8988T (cell line): ENCODE results near the gene DTX2.
"Not testable (repeated sequence)": the region's sequence is repeated elsewhere in the genome, so short reads cannot be mapped to it uniquely, and the experiment has no call there.

Source experiments
- DNase-seq: peaks from one replicate; pipeline ENCODE4 v3.0.0; 2011

DTX2 gene

DNA sequence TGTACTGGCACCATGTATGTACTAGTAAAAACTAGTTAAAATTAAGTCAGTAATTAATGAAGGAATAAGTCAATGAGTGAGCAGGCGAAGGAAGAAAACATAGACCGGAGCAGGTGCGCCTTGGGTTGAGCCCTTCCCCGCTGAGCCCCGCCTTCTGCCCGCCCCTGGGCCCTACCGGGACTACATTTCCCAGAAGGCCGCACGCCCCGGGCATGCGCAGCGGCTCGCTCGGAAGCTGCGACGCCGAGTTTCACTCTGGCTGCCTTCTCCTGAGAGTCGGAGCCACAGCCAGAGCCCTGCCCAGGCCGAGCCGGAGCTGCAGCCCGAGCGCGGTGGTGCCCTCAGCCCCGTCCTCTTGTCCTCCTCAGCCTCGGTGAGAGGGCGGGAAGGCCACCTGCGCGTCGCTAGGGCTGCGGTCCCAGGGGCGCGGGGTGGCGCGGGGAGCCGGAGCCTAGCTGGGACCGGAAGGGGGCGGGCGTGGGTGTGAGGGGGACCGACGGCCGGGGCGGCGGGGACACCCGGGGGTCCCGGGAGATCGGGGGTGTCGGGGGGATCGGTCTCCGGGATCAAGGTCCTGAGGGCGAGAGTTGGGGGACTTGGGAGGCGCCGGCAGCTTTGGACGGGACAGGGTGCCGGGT, at the start of gene DTX2:
Gene DTX2, plus strand, starts transcription at position 246 of the 638 bp plus-strand sequence. CDS start 18,801 bp downstream, outside the sequence.
- not testable (repeated sequence) for DNase-seq

DNA sequence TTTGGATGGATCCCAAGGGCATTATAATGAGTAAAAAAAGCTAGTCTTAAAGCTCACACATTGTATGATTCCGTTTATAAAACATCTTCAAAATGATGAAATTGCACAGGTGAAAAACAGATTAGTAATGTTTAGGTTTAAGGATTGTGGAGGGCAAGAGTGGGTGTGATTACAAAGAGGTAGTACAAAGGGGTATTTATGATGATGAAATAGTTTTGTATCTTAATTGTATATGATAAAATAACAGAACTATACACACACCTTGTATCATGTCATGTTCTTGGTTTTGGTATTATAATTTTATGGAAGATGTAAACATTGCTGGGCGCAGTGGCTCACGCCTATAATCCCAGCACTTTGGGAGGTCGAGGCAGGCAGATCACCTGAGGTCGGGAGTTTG, 49.3 kb upstream of the DTX2 start:
- no peak for DNase-seq

DNA sequence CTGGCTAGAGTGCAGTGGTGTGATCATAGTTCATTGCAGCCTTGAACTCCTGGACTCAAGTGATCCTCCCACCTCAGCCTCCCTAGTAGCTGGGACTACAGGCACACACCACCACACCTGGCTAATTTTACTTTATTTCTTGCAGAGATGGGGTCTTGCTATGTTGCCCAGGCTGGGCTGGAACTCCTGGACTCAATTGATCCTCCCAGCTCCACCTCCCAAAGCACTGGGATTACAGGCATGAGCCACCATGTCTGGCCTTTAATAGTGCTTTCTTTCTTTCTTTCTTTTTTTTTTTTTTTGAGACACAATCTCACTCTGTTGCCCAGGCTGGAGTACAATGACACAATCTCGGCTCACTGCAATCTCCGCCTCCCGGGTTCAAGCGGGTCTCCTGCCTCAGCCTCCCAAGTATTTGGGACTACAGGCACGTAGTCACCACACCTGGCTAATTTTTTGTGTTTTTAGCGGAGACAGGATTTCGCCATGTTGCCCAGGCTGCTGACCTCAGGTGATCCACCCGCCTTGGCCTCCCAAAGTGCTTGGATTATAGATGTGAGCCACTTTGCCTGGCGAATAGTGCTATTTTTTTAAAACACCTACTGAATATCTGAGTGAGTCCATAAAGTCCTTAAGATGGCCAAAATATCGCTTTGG, 43.7 kb upstream of the DTX2 start:
- not testable (repeated sequence) for DNase-seq

DNA sequence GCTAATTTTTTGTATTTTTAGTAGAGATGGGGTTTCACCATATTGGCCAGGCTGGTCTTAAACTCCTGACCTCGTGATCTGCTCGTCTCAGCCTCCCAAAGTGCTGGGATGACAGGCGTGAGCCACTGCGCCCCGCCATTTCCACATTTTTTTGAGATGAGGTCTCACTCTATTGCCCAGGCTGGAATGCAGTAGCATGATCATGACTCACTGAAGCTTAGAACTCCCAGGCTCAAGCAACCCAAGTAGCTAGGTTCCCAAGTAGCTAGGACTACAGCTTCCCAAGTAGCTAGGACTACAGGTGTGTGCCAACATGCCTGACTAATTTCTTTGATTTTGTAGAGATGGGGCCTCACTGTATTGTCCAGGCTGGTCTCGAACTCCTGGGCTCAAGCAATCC, 40.4 kb upstream of the DTX2 start:
- DNase-seq: not testable (repeated sequence)

DNA sequence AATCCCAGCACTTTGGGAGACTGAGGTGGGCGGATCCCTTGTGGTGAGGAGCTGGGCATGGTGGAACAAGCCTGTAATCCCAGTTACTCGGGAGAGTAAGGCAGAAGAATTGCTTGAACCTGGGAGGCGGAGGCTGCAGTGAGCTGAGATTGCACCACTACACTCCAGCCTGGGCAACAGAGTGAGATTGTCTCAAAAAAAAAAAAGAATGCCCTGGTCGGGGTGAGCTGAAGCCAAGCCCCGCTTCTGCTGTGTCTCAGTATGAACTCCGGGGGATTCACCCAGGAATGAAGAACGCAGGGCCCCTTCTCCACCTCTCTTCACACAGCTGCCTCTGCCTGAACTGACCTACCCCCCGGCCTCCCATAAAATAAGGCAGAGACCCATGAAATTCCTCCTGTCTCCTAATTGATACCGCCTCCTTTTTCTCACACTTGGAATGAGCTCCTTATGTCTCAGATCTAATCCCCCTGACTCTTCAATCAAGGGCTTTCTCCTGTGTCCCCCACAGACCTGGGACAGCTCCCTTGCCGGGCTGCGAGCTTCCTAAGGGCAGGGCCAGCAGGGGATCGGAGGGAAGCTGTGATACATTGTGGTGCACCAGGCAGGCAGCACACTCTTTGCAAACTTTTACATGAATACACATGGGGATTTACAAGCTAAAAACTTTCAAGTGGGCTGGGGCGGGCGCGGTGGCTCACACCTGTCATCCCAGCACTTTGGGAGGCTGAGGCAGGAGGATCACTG, 37.7 kb upstream of the DTX2 start:
- no peak for DNase-seq

DNA sequence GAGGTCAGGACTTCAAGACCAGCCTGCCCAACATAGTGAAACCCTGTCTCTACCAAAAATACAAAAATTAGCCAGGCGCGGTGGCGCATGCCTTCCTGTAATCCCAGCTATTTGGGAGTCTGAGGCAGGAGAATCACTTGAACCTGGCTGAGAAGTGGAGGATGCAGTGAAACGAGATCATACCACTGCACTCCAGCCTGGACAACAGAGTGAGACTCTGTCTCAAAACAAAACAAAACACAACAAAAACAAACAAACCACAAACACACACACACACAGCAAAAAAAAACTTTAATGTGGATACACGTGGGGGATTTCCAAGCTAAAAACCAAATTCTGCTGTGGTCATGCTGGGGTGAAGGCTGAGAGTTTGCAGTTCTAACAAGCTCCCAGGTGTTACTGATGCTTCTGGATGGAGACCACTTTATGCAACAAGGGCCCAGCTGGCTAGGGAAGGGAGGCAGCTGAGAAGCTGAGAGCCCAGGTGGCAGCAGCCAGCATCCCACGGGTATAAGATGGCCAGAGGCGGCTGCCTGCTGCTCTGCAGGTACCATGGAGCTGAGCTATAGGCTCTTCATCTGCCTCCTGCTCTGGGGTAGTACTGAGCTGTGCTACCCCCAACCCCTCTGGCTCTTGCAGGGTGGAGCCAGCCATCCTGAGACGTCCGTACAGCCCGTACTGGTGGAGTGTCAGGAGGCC, 36.9 kb upstream of the DTX2 start, which contains the start of gene ZP3:
Gene ZP3, plus strand, starts transcription at position 538 of the 699 bp plus-strand sequence. Its CDS starts 15 bp downstream, at position 553.
- DNase-seq: no peak

DNA sequence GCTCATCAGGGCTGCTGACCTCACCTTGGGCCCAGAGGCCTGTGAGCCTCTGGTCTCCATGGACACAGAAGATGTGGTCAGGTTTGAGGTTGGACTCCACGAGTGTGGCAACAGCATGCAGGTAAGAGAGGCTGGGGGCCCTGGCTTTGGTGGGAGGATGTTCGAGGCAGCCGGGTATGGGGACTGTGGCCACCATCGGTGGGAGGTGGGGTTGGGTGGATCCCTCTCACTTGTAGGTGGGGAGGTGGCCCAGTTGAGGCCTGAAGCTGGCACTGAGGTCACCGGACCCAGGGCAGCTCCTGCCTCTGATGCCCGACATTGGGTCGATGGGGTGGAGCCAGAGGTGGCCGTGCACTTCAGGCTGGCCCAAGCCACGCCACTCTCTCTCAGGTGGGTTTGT, 36.4 kb upstream of the DTX2 start:
- no peak for DNase-seq

DNA sequence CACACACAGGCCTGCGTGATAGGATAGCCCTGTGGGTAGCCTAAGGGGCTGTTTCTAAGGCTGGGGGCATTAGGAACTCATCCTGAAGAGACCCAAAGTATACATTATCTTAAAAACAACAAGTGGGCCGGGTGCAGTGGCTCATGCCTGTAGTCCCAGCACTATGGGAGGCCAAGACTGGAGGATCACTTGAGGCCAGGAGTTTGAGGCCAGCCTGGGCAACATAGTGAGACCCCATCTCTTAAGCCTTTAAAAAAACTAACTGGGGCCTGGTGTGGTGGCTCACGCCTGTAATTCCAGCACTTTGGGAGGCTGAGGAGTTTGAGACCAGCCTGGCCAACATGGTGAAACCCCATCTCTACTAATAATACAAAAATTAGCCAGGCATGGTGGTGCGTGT, 36.0 kb upstream of the DTX2 start:
- not testable (repeated sequence) for DNase-seq

DNA sequence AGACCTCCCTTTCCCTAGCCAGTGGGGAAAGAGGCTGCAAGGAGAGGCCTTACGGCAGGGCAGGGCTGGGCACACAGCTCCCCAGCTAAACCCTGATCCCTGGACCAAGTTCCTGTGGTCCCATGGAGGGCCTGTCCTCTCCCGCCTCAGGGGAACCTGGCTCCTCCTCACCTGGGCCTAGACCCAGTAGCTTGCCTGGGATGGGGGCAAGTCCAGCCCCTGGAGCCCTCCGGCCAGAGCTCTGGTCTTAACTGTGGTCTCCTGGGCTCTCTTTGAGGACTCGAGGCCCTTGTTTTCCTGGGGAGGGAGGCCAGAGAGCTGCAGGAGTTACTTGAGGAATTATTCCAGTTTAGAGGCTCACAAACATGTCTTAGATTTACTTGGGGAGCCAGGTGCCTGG, 35.3 kb upstream of the DTX2 start:
- DNase-seq: no peak

DNA sequence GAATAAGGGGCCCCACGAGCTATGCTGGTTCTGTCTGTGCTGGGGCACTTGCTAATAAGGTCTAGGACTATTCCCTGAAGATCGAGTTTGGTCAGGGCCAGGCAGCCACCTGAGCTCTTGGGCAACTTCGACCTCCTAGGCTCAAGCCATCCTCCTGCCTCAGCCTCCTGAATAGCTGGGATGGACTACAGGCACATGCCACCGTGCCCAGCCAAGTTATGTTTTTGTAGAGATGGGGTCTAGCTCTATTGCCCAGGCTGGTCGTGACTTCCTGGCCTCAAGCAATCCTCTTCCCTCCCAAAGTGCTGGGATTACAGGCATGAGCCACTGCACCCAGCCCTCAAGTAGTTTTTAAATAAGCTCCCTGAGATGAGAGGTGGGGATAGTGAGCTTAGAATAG, 33.9 kb upstream of the DTX2 start:
- DNase-seq: no peak

DNA sequence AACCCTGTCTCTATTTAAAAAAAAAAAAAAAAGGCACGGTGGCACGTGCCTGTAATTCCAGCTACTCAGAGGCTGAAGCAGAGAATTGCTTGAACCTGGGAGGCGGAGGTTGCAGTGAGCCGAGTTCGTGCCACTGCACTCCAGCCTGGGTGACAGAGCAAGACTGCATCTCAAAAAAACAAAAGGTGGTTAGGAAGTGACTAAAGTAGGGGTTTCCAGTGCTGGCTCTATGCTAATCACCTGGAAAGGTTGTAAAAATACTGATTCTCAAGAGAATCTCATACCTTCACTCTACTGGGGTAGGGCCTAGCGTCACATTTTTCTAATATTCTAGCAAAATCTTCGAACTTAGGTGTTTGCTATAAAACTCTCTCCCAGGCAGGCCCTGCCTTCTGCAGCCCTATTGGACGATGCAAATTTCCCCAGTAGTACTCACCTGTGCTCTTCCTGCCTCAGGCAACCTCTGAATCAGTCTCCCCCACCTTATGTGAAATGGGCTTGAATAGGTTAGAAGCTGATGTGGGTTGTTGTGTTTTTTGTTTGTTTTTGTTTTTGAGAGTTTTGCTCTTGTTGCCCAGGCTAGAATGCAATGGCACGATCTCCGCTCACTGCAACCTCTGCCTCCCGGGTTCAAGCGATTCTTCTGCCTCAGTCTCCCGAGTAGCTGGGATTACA, 33.2 kb upstream of the DTX2 start:
- no peak for DNase-seq

DNA sequence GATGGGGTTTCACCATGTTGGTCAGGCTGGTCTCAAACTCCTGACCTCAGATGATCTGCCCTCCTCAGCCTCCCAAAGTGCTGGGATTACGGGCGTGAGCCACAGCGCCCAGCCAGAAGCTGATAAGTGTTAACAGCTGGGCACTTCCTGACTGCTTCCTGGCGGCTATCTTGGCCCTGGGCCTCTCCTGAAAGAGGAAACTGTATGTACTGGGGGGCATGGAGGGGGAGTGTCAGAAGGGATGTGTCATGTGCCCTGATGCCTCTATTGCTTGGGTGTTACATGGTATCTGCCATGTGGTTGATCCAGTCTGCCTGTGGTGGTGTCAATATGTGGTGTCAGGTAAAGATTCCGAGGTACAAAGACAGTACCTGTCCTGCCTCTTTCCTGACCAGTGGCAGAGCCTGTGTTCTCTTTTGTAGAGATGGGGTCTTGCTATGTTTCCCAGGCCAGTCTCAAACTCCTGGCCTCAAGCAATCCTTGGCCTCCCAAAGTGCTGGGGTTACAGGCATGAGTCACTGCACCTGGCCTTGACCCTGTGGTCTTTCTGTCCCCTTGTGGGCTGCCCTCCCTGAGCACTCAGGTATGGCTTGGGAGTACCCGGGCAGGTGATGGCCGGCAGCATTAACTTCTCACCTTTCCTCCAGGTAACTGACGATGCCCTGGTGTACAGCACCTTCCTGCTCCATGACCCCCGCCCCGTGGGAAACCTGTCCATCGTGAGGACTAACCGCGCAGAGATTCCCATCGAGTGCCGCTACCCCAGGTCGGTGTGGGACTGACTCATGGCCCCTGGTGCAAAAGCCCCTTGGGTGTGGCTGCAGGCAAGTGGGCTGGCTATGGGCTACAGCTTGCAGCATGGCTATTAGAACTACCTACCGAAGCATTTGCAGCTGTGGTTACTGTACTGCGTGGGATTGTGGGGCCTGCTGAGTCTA, 32.4 kb upstream of the DTX2 start:
- DNase-seq: no peak

DNA sequence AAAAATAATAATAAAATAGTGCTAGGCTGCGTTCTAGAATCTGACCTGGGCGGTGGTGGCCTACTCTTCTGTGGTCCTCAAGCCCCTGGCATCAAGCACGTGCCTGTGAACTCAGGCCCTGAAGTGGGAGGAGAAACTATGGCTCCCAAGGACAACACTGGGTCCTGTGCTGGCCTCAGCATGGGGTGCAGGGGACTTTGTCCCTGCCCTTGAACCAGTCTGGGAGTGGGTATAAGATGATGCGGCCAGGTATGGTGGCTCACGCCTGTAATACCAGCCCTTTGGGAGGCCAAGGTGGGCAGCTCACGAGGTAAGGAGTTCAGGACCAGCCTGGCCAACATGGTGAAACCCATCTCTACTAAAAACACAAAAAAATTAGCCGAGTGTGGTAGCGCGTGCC, 31.3 kb upstream of the DTX2 start:
- DNase-seq: no peak

DNA sequence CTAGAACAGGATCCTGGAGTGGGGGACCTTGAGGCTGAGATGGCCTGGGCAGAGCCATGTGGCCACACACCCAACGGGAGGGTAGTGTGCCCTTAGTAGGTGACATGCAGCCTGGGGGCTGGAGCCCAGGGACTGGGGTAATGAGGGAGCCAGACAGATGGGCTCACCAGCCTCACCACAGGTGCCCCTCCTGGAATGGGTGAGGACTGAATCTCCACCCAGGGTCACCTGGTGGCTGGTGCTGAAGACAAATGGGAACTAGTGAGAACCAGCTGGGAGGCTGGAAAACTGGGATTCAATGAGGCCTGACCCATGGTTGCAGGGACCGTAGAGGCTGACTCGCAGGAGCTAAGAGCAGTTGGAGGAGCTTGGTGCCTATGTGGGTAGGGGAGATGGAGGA, 30.7 kb upstream of the DTX2 start:
- DNase-seq: no peak

DNA sequence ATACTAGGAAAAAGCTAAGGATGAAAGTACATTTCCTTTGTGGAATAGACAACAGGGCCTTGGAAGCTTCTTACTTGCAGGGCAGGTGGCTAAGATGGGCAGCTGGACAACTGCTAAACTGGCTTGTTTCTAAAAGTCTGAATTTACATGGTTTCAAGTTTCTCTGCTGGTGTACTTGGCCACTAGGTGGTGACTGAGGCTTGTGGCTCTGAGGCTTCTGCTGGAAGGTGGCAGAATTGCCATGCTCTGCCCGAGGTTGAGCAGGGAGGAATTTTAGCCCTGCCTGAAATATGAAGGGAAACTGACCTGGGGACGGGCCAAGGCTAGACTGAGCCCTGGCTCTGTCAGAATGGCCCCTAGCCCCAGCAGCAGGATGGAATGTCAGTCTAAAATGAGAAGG, 23.6 kb upstream of the DTX2 start:
- not testable (repeated sequence) for DNase-seq

DNA sequence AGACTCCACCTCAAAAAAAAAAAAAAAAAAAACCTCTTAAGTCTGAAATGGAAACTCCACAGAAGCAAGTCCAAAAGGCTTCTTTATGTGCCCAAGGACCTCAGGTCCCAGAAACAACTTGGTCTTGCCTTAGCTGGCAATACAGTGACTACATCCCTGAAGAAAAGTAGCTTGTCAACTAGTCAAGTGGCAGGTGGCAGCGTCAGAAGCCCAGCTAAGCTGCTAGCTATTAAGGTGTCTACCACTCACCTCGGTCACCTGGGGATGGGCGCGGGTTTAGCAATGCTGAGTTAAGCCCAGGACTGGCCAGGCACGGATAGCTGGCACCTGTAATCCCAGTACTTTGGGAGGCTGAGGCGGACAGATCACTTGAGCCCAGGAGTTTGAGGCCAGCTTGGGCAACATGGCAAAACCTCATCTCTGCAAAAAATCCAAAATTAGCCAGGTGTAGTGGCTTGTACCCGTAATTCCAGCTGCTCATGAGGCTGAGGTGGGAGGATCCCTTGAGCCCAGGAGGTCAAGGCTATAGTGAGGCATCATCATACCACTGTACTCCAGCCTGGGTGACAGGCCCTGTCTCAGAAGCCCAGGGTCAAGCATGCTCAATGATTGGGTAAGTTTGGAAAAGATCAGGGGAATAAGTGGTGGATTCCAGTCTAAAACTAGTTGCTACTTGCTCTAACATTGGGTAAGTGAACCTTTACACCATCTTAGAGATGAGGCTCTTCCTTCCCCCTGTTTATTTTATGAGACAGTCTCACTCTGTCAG, 22.2 kb upstream of the DTX2 start:
- not testable (repeated sequence) for DNase-seq

DNA sequence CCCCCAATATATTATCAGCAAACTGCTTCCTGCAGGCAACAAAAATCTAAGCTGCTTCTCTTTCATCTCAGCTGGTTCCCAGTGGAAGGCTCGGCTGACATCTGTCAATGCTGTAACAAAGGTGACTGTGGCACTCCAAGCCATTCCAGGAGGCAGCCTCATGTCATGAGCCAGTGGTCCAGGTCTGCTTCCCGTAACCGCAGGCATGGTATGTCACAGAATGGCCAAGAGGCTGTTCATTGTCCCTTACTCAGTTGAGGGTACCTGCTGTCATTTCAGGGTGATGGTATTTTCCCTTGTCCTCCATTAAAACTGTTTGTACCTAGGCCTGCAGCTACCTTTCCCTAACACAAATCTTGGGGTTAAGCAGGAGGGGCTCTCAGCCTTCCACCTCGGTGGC, 21.1 kb upstream of the DTX2 start:
- not testable (repeated sequence) for DNase-seq

DNA sequence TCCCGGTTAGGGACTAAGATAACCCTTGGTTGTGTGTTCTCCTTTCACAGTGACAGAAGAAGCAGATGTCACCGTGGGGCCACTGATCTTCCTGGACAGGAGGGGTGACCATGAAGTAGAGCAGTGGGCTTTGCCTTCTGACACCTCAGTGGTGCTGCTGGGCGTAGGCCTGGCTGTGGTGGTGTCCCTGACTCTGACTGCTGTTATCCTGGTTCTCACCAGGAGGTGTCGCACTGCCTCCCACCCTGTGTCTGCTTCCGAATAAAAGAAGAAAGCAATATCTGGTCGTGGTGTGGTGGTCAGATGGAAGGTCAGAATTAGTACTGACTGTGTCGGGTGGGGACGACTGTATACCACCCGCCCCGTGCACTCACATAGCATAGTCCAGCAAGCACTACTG, 19.7 kb upstream of the DTX2 start:
- not testable (repeated sequence) for DNase-seq

DNA sequence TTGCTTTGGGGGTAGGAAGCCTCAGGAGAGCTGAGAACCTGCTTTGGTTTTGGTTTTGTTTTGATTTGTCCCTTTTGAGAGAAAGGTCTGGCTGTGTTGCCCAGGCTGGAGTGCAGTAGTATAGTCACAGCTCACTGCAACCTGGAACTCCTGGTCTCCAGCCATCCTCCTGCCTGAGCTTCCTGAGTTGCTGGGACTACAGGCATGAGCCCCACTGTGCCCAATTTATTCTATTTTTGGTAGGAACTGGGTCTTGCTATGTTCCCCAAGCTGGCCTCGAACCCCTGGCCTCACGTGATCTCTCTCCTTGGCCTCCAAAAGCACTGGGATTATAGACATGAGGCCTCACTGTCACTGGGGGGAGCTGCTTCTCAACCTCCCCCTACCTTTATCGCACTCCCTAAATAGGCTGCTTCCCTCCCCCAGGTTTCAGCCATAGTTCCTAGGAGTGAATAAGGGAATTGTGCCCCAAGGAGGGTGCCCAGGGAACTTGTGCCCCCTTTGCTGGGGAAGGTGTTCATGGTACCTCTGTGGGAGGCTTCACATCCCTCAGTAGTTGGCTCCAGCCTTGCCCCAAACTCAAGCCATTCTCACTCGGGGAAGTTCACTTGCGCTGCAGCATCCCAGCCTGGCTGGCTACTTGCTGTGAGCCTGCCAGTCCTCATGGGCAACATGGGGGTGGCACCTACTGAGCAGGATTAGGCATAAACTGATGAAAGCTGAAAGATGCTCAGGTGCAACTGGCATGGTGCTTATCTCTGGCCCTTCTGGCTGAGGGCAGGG, 18.7 kb upstream of the DTX2 start:
- DNase-seq: not testable (repeated sequence)

DNA sequence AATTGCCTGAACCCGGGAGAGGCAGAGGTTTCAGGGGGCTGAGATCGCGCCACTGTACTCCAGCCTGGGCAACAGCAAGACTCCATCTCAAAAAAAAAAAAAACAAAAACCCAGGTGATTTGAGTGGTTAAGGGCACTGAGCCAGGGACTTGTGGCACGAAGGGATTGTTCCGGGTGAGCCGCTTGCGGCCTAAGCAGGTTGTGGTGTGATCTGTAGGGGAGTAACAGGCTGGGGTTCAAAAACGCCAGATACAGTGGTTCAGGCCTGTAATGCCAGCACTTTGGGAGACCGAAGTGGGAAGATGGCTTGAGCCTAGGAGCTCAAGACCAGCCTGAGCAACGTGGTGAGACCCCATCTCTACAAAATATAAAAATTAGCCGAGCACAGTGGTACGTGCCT, 17.7 kb upstream of the DTX2 start:
- DNase-seq: not testable (repeated sequence)
